Body of pancreas (tissue), 4 donors: ENCODE results near the gene ADIPOR2.
"Not testable (repeated sequence)": the region's sequence is repeated elsewhere in the genome, so short reads cannot be mapped to it uniquely, and the experiment has no call there.

ENCODE experiments used
- CTCF ChIP-seq, 7 experiments: fragments of 450-650 bp in 4 of 7; fragments of 200-600 bp in 3 of 7; sonication (generic) in 3 of 7; IDR thresholded peaks; one replicate each; pipeline ENCODE4 v1.5.1; 2016 to 2019; ENCODE audit warnings: antibody characterized with exemption in 7 of 7
- POLR2A ChIP-seq, 3 donors: fragments of 450-650 bp; IDR thresholded peaks; one replicate each; pipeline ENCODE4 v1.6.1; 2016; ENCODE audit warnings: antibody characterized with exemption in 3 of 3, mild to moderate bottlenecking in 2 of 3

GRCh38 chr12:1712305-1712704, 21.4 kb downstream of the ADIPOR2 start:
- TF ChIP-seq CTCF, POLR2A (IDR thresholded peaks at IDR 0.05): not testable (repeated sequence)
